K562 (cell line): ENCODE results near the gene LINGO3. TPM values are rescaled to one million over a fixed set of nuclear protein-coding genes. Genes with fewer than 3 reads are reported as not detected.
A peak's percentile ranks its signal among the peaks of the same experiment; 100 is the strongest.

Experiments
- BHLHE40 ChIP-seq: IDR thresholded peaks from 2 replicates; pipeline ENCODE4 v1.6.1; 2011; ENCODE audit warnings: low read length, improper control_type of control experiment
- CUX1 ChIP-seq: fragments of 200-800 bp; sonication (Bioruptor generic); IDR thresholded peaks from 2 replicates; pipeline ENCODE4 v1.6.1; 2016; ENCODE audit warnings: missing genetic modification characterization, missing compliant biosample characterization
- GTF2F1 ChIP-seq: IDR thresholded peaks from 2 replicates; pipeline ENCODE4 v1.6.1; 2011; ENCODE audit warnings: low read depth, low read length, improper control_type of control experiment
- LCOR ChIP-seq: sonication (generic); formaldehyde crosslinking; IDR thresholded peaks from 2 replicates; pipeline ENCODE4 v1.8.0; 2022; ENCODE audit warnings: mild to moderate bottlenecking, missing genetic modification reagents
- MTA3 ChIP-seq: fragments of 450-650 bp; formaldehyde crosslinking; IDR thresholded peaks from 2 replicates; pipeline ENCODE4 v1.6.1; 2017; ENCODE audit warnings: mild to moderate bottlenecking, borderline replicate concordance
- MXI1 ChIP-seq: IDR thresholded peaks from 2 replicates; pipeline ENCODE4 v1.6.1; 2011; ENCODE audit warnings: low read depth, mild to moderate bottlenecking, improper control_type of control experiment, low read length
- NR1H2 ChIP-seq: sonication (generic); formaldehyde crosslinking; IDR thresholded peaks from 2 replicates; pipeline ENCODE4 v1.4.0; 2020; ENCODE audit warnings: mild to moderate bottlenecking, missing genetic modification reagents
- PCBP2 ChIP-seq: fragments of 200-400 bp; formaldehyde crosslinking; IDR thresholded peaks from 2 replicates; pipeline ENCODE4 v1.6.1; 2018; ENCODE audit warnings: low read length, low read depth, mild to moderate bottlenecking, moderate library complexity; ENCODE audit not compliant: poor library complexity, severe bottlenecking
- TARDBP ChIP-seq: fragments of 450-650 bp; IDR thresholded peaks from 2 replicates; pipeline ENCODE4 v1.6.1; 2016
- WHSC1 ChIP-seq: IDR thresholded peaks from one replicate; pipeline ENCODE4 v1.6.1; 2012; ENCODE audit warnings: low read length, control low read depth, inconsistent platforms
- ZFPM2 ChIP-seq: fragments of 250-450 bp; sonication (Bioruptor Pico); IDR thresholded peaks from 2 replicates; pipeline ENCODE4 v1.5.1; 2022; ENCODE audit warnings: mild to moderate bottlenecking
- ZNF184 ChIP-seq: sonication (generic); formaldehyde crosslinking; IDR thresholded peaks from 2 replicates; pipeline ENCODE4 v1.5.0; 2020; ENCODE audit warnings: missing genetic modification reagents
- ZNF263 ChIP-seq: sonication (generic); formaldehyde crosslinking; IDR thresholded peaks from 2 replicates; pipeline ENCODE4 v1.8.0; 2022; ENCODE audit warnings: mild to moderate bottlenecking, missing genetic modification reagents, borderline replicate concordance
- ZNF347 ChIP-seq: fragments of 450-650 bp; formaldehyde crosslinking; IDR thresholded peaks from 2 replicates; pipeline ENCODE4 v1.4.0; 2020; ENCODE audit warnings: low read depth, mild to moderate bottlenecking, moderate library complexity
- ZNF398 ChIP-seq: fragments of 250-450 bp; sonication (Bioruptor Pico); IDR thresholded peaks from 2 replicates; pipeline ENCODE4 v1.8.0; 2021; ENCODE audit warnings: moderate library complexity, mild to moderate bottlenecking, inconsistent platforms
- ZNF695 ChIP-seq: fragments of 450-650 bp; formaldehyde crosslinking; IDR thresholded peaks from 2 replicates; pipeline ENCODE4 v1.4.0; 2020; ENCODE audit warnings: mild to moderate bottlenecking, moderate library complexity
- ZNF740 ChIP-seq, 3 experiments: fragments of 200-800 bp in 1 of 3; sonication (Bioruptor generic) in 1 of 3; sonication (generic) in 1 of 3; formaldehyde crosslinking in 1 of 3; IDR thresholded peaks; 2 replicates each; pipeline versions ENCODE4 v1.6.1 to v1.8.0; 2016 to 2022; ENCODE audit warnings: mild to moderate bottlenecking in 2 of 3, missing compliant biosample characterization in 2 of 3, missing genetic modification characterization in 2 of 3, missing genetic modification reagents in 1 of 3
- polyA plus RNA-seq, 8 experiments: library from polyadenylated mRNA; depleted of rRNA in 4 of 8; stranded (reverse) in 5 of 8; unstranded in 3 of 8; fragments of >200 nt; fragmentation: Nextera tagmentation in 2 of 8; fragmentation: Illumina TruSeq in 1 of 8; extraction: Ambion mirVana in 2 of 8; extraction: Trizol in 1 of 8; gene quantifications; 2 replicates each; pipeline versions ENCODE4 v1.2.1 to v1.2.3, GENCODE V29; 2011 to 2014; ENCODE audit warnings: inconsistent platforms in 1 of 8, missing spikeins in 1 of 8
- total RNA-seq, 7 experiments: library from RNA; depleted of rRNA in 6 of 7; stranded (reverse); fragments of >200 nt in 6 of 7; fragmentation: Illumina TruSeq in 2 of 7; extraction: Trizol in 2 of 7; gene quantifications; 2 replicates each; pipeline versions ENCODE4 v1.2.1 to v1.2.3, GENCODE V29; 2011 to 2021; ENCODE audit warnings: low replicate concordance in 1 of 7
- TF ChIP-seq, protein P1 (sequence below): fragments of 250-450 bp; sonication (Bioruptor Pico); IDR thresholded peaks from 2 replicates; pipeline ENCODE4 v1.5.1; 2021; ENCODE audit warnings: mild to moderate bottlenecking

The LINGO3 gene
- total and polyA plus RNA-seq, 9 of the 15 experiments (the other 6 are each of a cell fraction or from before 2014, with no cell fraction given) = 0.03 to 0.05 (median 0.03) TPM; not detected in 6

GRCh38 chr19:2341244-2341751 lies 33.3 kb upstream of the LINGO3 start (continued):
- TF ChIP-seq ZNF740 (CRISPR knock-in tag; IDR thresholded peaks at IDR 0.05) (peak; percentile 83), ZNF740 (tag; IDR thresholded peaks at IDR 0.05) (no peak), TARDBP (no peak), ZNF184 (CRISPR knock-in tag) (no peak), ZNF695 (no peak), LCOR (CRISPR knock-in tag) (no peak), MXI1 (no peak), CUX1 (CRISPR knock-in tag) (no peak), ZNF263 (CRISPR knock-in tag) (no peak), NR1H2 (no peak), ZNF347 (CRISPR knock-in tag) (no peak), ZNF398 (CRISPR knock-in tag) (no peak), BHLHE40 (peak; percentile 43), ZFPM2 (CRISPR knock-in tag) (no peak), WHSC1 (no peak), GTF2F1 (no peak), PCBP2 (no peak), MTA3 (no peak)
- TF ChIP-seq, protein P1, sequence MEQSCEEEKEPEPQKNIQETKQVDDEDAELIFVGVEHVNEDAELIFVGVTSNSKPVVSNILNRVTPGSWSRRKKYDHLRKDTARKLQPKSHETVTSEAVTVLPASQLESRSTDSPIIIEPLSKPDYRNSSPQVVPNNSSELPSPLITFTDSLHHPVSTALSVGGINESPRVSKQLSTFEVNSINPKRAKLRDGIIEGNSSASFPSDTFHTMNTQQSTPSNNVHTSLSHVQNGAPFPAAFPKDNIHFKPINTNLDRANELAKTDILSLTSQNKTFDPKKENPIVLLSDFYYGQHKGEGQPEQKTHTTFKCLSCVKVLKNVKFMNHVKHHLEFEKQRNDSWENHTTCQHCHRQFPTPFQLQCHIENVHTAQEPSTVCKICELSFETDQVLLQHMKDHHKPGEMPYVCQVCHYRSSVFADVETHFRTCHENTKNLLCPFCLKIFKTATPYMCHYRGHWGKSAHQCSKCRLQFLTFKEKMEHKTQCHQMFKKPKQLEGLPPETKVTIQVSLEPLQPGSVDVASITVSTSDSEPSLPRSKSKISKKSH (CRISPR knock-in tag) = no peak
